ENCODE measurements around the gene KSR2. TPM values are rescaled to one million over a fixed set of nuclear protein-coding genes. Genes with fewer than 3 reads are reported as not detected.

KSR2 gene
- total and polyA plus RNA-seq, 3 experiments from 2014 or later, result 0.07 to 0.11 TPM; not detected in 1

DNA sequence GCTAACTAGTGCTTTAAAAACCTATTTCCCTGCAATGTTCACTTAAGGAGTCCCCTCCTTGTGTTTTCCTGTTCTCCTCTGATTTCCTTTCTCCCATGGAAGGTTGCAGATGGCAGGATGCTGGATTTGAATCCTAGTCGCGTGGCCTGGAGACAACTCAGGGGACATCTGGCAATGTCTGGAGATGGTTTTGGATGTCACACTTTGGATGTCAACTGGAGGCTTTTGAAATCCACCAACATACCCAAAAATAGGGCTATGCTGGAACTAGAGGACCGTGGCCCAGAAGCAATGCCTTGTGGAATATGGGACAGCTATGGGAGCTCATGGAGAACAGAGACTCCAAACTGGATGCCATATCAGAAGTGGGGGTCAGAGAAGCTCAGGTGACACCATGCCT lies 511.6 kb downstream of the KSR2 start:
- Mint-ChIP-seq H3K4me1 (no peaks in the 10 kb centered on the region), H3K9me3 (peaks cover 0 to 6% (median 2%) of the 10 kb centered on the region in 5 donors), H3K27me3 (peaks cover 0 to 1% of the 10 kb centered on the region in 2 donors), H3K36me3 (no peaks in the 10 kb centered on the region), H3K27ac (no peak overlapping the region), H3K4me3 (no peak overlapping the region)
- Histone ChIP-seq H3K27me3 (ENCODE audit: insufficient read depth, low read length, poor library complexity, severe bottlenecking) (no peaks in the 10 kb centered on the region), H3K27ac (ENCODE audit: low read depth, low read length) (no peak overlapping the region), H3K36me3 (ENCODE audit: insufficient read depth, low read length) (no peaks in the 10 kb centered on the region), H3K4me1 (ENCODE audit: insufficient read depth, low read length) (no peaks in the 10 kb centered on the region), H3K4me3 (ENCODE audit: low read length) (no peak overlapping the region), H3K9me3 (ENCODE audit: low read length) (no peaks in the 10 kb centered on the region)
- CTCF ChIA-PET, result no interaction called here
- no peak for DNase-seq
- POLR2A ChIA-PET, result no interaction called here

GRCh38 chr12:117456076-117456475 lies 512.7 kb downstream of the KSR2 start:
- CTCF ChIA-PET, result no interaction called here
- Mint-ChIP-seq H3K27me3 (peaks cover 0 to 1% of the 10 kb centered on the region in 2 donors), H3K36me3 (no peaks in the 10 kb centered on the region)

DNA sequence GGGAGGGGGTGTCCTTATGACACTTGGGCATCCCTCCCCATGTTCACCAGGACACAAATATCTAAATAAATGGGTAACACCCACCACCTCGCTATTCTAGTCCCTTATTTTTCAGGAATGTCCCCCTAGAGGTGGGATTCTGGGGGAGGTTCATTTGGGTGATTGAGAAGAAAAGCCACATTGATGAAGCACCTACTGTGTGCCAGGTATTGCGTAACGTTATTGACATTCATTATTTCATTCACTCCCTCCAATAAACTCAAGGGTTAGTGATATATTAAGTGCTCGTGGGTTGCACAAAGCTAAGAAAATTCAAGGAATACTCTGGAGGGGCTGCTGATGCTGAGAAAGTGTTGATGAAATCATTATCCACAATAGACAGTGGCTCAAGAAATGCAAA lies 514.8 kb downstream of the KSR2 start:
- no peak overlapping the region for H3K4me3 ChIP-seq (ENCODE audit: low read length)
- no peak overlapping the region for H3K27ac Mint-ChIP-seq
- H3K9me3 Mint-ChIP-seq, result peaks cover 0 to 6% (median 4%) of the 10 kb centered on the region in 5 donors
- H3K27me3 ChIP-seq (ENCODE audit: insufficient read depth, low read length, poor library complexity, severe bottlenecking), result no peaks in the 10 kb centered on the region
- ChIA-PET POLR2A (no interaction called here), CTCF (no interaction called here)
- H3K9me3 ChIP-seq (ENCODE audit: low read length), result no peaks in the 10 kb centered on the region
- H3K4me1 ChIP-seq (ENCODE audit: insufficient read depth, low read length), result no peaks in the 10 kb centered on the region
- H3K4me1 Mint-ChIP-seq, result no peaks in the 10 kb centered on the region
- H3K36me3 Mint-ChIP-seq, result no peaks in the 10 kb centered on the region
- no peaks in the 10 kb centered on the region for H3K36me3 ChIP-seq (ENCODE audit: insufficient read depth, low read length)
- H3K4me3 Mint-ChIP-seq, result no peak overlapping the region
- H3K27me3 Mint-ChIP-seq, result peaks cover 0 to 3% of the 10 kb centered on the region in 2 donors
- no peak overlapping the region for H3K27ac ChIP-seq (ENCODE audit: low read depth, low read length)
- no peak for DNase-seq

More at GRCh38 chr12:117456076-117456475, 512.7 kb downstream of the KSR2 start:
- Histone ChIP-seq H3K27me3 (ENCODE audit: insufficient read depth, low read length, poor library complexity, severe bottlenecking) (no peaks in the 10 kb centered on the region), H3K27ac (ENCODE audit: low read depth, low read length) (no peak overlapping the region), H3K4me3 (ENCODE audit: low read length) (no peak overlapping the region), H3K36me3 (ENCODE audit: insufficient read depth, low read length) (no peaks in the 10 kb centered on the region), H3K9me3 (ENCODE audit: low read length) (no peaks in the 10 kb centered on the region), H3K4me1 (ENCODE audit: insufficient read depth, low read length) (no peaks in the 10 kb centered on the region)
- no peak overlapping the region for H3K4me3 Mint-ChIP-seq
- POLR2A ChIA-PET, result no interaction called here
- H3K27ac Mint-ChIP-seq, result no peak overlapping the region
- peaks cover 0 to 6% (median 3%) of the 10 kb centered on the region in 5 donors for H3K9me3 Mint-ChIP-seq
- no peak for DNase-seq
- H3K4me1 Mint-ChIP-seq, result no peaks in the 10 kb centered on the region

GRCh38 chr12:117452112-117452511 lies 516.7 kb downstream of the KSR2 start:
- H3K9me3 Mint-ChIP-seq, result peaks cover 0 to 6% (median 4%) of the 10 kb centered on the region in 5 donors
- Histone ChIP-seq H3K9me3 (ENCODE audit: low read length) (no peaks in the 10 kb centered on the region), H3K27me3 (ENCODE audit: insufficient read depth, low read length, poor library complexity, severe bottlenecking) (no peaks in the 10 kb centered on the region), H3K27ac (ENCODE audit: low read depth, low read length) (no peak overlapping the region), H3K4me3 (ENCODE audit: low read length) (no peak overlapping the region), H3K36me3 (ENCODE audit: insufficient read depth, low read length) (no peaks in the 10 kb centered on the region), H3K4me1 (ENCODE audit: insufficient read depth, low read length) (no peaks in the 10 kb centered on the region)
- H3K36me3 Mint-ChIP-seq, result no peaks in the 10 kb centered on the region
- ChIA-PET CTCF (no interaction called here), POLR2A (no interaction called here)
- no peak for DNase-seq
- no peak overlapping the region for H3K4me3 Mint-ChIP-seq
- peaks cover 0 to 4% of the 10 kb centered on the region in 2 donors for H3K27me3 Mint-ChIP-seq
- no peak overlapping the region for H3K27ac Mint-ChIP-seq
- no peaks in the 10 kb centered on the region for H3K4me1 Mint-ChIP-seq

- H3K9me3 Mint-ChIP-seq, result peaks cover 0 to 6% (median 3%) of the 10 kb centered on the region in 5 donors
- ChIA-PET POLR2A (no interaction called here), CTCF (no interaction called here)
- Histone ChIP-seq H3K27ac (ENCODE audit: low read depth, low read length) (no peak overlapping the region), H3K4me1 (ENCODE audit: insufficient read depth, low read length) (no peaks in the 10 kb centered on the region), H3K4me3 (ENCODE audit: low read length) (no peak overlapping the region), H3K9me3 (ENCODE audit: low read length) (no peaks in the 10 kb centered on the region), H3K36me3 (ENCODE audit: insufficient read depth, low read length) (no peaks in the 10 kb centered on the region), H3K27me3 (ENCODE audit: insufficient read depth, low read length, poor library complexity, severe bottlenecking) (no peaks in the 10 kb centered on the region)
- no peaks in the 10 kb centered on the region for H3K36me3 Mint-ChIP-seq
- peaks cover 0 to 4% of the 10 kb centered on the region in 2 donors for H3K27me3 Mint-ChIP-seq
- H3K4me1 Mint-ChIP-seq, result no peaks in the 10 kb centered on the region
- no peak overlapping the region for H3K4me3 Mint-ChIP-seq
- no peak overlapping the region for H3K27ac Mint-ChIP-seq
- DNase-seq, result no peak
These were observed 518.6 kb downstream of the KSR2 start for GRCh38 chr12:117450209-117450608.

- H3K27me3 ChIP-seq (ENCODE audit: insufficient read depth, low read length, poor library complexity, severe bottlenecking), result no peaks in the 10 kb centered on the region
- no peaks in the 10 kb centered on the region for H3K9me3 ChIP-seq (ENCODE audit: low read length)
- H3K36me3 ChIP-seq (ENCODE audit: insufficient read depth, low read length), result no peaks in the 10 kb centered on the region
- H3K36me3 Mint-ChIP-seq, result no peaks in the 10 kb centered on the region
- no peak overlapping the region for H3K27ac Mint-ChIP-seq
- H3K27ac ChIP-seq (ENCODE audit: low read depth, low read length), result no peak overlapping the region
- ChIA-PET CTCF (interaction anchor here (1.3 kb wide), 1 partner anchor 11 kb away, joined by 4 read pairs; no protein-coding TSS in a partner anchor), POLR2A (no interaction called here)
- no peaks in the 10 kb centered on the region for H3K4me1 Mint-ChIP-seq
- peaks cover 0 to 4% (median 2%) of the 10 kb centered on the region in 5 donors for H3K9me3 Mint-ChIP-seq
- DNase-seq, result no peak
- peaks cover 0 to 2% of the 10 kb centered on the region in 2 donors for H3K27me3 Mint-ChIP-seq
- no peak overlapping the region for H3K4me3 ChIP-seq (ENCODE audit: low read length)
- H3K4me1 ChIP-seq (ENCODE audit: insufficient read depth, low read length), result no peaks in the 10 kb centered on the region
- no peak overlapping the region for H3K4me3 Mint-ChIP-seq
These were observed 521.0 kb downstream of the KSR2 start for GRCh38 chr12:117447665-117448366.

DNA sequence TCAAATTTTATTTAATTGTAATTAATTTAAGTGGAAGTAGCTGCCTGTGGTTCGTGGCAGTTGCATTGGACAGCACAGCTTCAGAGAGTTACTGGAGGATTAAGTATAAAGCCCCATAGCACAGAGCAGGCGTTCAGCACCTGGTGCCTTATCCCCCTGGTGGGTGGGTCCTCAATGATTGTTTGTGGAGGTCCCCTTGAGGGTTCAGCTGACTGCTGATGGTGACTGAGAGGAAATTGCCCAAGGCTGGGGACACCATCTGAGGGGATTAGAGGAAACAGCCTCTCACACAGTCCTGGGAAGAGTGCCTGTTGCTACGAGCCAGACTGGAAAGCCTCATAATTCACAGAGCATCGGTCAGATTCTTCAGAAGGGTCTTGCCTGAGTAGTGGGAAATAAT lies 524.0 kb downstream of the KSR2 start:
- Mint-ChIP-seq H3K27ac (no peak overlapping the region), H3K27me3 (peaks cover 0 to 1% of the 10 kb centered on the region in 2 donors), H3K4me3 (no peak overlapping the region), H3K36me3 (no peaks in the 10 kb centered on the region), H3K4me1 (no peaks in the 10 kb centered on the region), H3K9me3 (peaks cover 0 to 2% (median 0%) of the 10 kb centered on the region in 5 donors)
- CTCF ChIA-PET, result no interaction called here
- H3K4me1 ChIP-seq (ENCODE audit: insufficient read depth, low read length), result no peaks in the 10 kb centered on the region
- H3K27ac ChIP-seq (ENCODE audit: low read depth, low read length), result no peak overlapping the region
- POLR2A ChIA-PET, result no interaction called here
- H3K9me3 ChIP-seq (ENCODE audit: low read length), result no peaks in the 10 kb centered on the region
- H3K36me3 ChIP-seq (ENCODE audit: insufficient read depth, low read length), result no peaks in the 10 kb centered on the region
- no peak for DNase-seq
- H3K27me3 ChIP-seq (ENCODE audit: insufficient read depth, low read length, poor library complexity, severe bottlenecking), result no peaks in the 10 kb centered on the region
- no peak overlapping the region for H3K4me3 ChIP-seq (ENCODE audit: low read length)

- H3K27ac Mint-ChIP-seq, result no peak overlapping the region
- Histone ChIP-seq H3K4me1 (ENCODE audit: insufficient read depth, low read length) (no peaks in the 10 kb centered on the region), H3K36me3 (ENCODE audit: insufficient read depth, low read length) (no peaks in the 10 kb centered on the region), H3K27me3 (ENCODE audit: insufficient read depth, low read length, poor library complexity, severe bottlenecking) (no peaks in the 10 kb centered on the region), H3K27ac (ENCODE audit: low read depth, low read length) (no peak overlapping the region), H3K4me3 (ENCODE audit: low read length) (no peak overlapping the region), H3K9me3 (ENCODE audit: low read length) (no peaks in the 10 kb centered on the region)
- H3K4me3 Mint-ChIP-seq, result no peak overlapping the region
- H3K9me3 Mint-ChIP-seq, result peaks cover 0 to 4% (median 0%) of the 10 kb centered on the region in 5 donors
- no peaks in the 10 kb centered on the region for H3K36me3 Mint-ChIP-seq
- CTCF ChIA-PET, result no interaction called here
- H3K4me1 Mint-ChIP-seq, result no peaks in the 10 kb centered on the region
- H3K27me3 Mint-ChIP-seq, result no peaks in the 10 kb centered on the region
- POLR2A ChIA-PET, result no interaction called here
- no peak for DNase-seq
These were observed 527.0 kb downstream of the KSR2 start for GRCh38 chr12:117441751-117442150.

Data from CD8-positive, alpha-beta memory T cell (primary cell).